GM12801 (cell line): Measurements from ENCODE around the gene UNC5C.

Experiments
- CTCF ChIP-seq: IDR thresholded peaks from one replicate; pipeline ENCODE4 v1.5.1; 2011; ENCODE audit warnings: control low read depth; ENCODE audit not compliant: insufficient read length; ENCODE audit errors: extremely low read depth

The UNC5C gene

DNA sequence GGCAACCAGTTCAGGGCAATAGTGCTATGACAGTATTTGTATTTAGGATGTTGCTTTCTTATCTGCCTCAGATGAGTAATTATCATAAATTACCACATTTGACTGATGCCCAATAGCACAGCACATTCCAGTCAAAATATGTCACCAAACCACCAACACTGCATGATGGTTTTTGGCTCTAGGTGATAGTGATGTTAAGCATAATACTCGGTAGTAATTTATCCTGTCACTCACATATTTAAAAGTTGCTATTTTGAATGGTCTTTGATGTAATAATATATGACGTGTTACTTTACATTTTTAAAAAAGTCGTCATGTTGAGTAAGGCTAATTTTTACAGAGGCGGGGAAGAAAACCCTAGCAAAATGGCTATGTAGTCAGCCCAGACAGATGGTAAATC is 42.5 kb downstream of the UNC5C start:
- no peak for TF ChIP-seq CTCF

DNA sequence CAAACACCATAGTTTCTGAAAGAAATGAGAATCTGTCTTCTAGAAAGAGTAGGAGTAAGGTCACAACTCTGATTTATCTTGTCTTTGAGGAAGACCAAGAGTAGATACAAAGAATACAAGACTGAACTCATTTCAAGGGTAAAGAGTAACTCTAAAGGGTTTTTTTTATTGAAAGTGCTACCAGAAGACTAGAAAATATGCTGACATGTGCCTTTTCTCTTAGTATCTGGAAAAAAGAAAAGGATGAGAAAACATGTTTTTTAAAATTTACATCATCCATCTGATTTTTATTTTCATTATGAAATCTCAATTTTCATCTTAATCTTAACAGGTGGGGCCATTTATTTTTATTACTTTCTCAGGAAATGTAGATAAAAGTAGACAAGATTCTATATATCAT is 43.0 kb downstream of the UNC5C start:
- TF ChIP-seq CTCF: no peak

DNA sequence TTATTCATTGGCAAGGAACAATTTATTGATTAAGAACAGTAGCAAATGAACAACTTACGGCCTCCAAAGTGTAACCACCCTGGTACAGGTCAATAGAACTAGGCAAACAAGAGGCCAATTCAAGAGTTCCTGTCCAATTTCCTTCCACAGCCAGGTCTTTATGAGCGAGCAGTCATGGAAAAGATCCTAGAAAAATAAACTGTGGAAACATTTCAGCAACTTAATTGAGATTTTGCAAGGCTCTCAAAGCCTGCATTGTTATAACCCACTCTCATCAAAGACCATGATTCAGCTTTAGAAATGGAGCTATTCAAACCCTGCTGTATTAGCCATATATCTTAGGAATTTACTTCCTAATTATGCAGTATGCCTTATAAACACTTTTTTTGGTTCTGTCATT is 43.6 kb downstream of the UNC5C start:
- no peak for TF ChIP-seq CTCF

DNA sequence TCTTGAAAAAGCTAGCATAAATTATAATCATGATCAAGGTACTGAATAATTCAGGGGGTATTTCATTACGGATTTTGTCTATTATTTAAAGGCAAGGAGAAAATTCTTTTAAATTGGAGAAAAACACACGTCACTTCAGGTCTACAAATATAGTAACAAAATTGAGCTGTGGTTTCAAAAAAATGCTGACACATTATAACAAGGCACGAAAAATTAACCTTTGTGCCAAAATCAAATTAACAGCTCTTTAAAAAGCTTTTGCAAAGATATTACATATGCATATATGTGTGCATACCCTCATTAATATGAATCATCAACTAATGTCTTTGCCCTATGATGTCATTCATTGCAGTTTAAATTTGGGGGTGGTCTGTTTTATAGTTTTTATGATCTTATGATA is 44.3 kb downstream of the UNC5C start:
- TF ChIP-seq CTCF: no peak

GRCh38 chr4:95500361-95500760 is 48.4 kb downstream of the UNC5C start:
- no peak for TF ChIP-seq CTCF

DNA sequence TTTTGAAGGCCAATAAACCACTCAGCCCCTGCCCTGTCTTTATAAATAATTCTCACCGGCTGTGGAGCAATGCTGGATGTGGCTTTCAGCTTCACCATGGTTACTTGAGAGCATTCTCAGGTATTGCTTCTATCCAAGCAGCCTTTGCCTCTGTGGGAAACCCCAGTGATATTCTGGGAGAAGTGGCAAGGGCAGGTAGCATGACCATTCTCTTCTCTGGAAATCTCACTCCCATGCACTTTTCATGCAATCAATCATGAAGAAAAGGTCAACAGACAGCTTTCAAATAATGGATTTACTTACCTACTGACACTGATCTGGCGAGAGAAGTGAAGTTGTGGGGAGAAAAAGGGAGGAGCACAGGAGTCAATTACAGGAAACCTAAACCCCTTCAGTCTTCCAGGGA is 49.5 kb downstream of the UNC5C start:
- TF ChIP-seq CTCF: no peak

DNA sequence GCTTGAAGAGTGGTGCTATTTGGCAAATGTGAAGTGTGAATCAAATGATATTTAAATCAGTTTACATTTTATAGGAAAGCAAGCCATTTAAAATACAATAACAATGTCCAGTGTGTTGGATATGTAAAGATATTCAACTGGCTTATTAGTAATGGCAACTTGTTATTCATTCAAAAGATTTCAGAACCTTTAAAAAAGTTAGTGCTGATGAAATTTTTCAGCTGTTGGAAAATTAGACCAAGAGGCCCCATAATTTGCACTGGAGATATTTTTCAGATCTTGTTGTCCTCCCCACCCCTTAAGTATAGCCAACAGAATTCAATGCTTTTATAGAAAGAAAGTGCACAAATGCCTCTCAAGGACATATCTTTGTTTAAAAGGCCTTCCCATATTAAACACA is 54.6 kb downstream of the UNC5C start:
- no peak for TF ChIP-seq CTCF

DNA sequence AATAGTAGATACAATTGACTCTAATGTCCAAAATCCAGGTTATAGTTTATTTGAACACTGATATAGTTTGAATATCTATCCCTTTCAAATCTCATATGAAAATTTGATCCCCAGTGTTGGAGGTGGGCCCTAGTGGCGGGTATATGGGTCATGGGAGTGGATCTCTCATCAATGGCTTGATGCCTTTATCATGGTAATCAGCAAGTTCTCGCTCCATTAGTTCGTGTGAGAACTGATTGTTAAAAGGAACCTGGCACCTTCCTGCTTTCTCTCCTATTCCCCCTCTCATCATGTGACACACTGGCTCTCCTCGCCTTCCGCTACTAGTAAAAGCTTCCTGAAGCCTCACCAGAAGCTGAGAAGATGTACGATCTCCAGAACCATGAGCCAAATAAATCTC is 70.1 kb downstream of the UNC5C start:
- TF ChIP-seq CTCF: no peak
